Endodermal cell (in vitro differentiated cells): ENCODE data around the gene OMP. TPM values are rescaled to one million over a fixed set of nuclear protein-coding genes. Genes with fewer than 3 reads are reported as not detected.

Experiments used
- DNase-seq: peaks from one replicate; pipeline ENCODE4 v3.0.0-alpha.2; 2017
- H3K27ac ChIP-seq: 2 replicates; pipeline ENCODE4 v1.5.1; 2013; ENCODE audit warnings: mild to moderate bottlenecking, low read depth, low read length, moderate library complexity
- H3K27me3 ChIP-seq: 2 replicates; pipeline ENCODE4 v1.6.1; 2013; ENCODE audit warnings: mild to moderate bottlenecking, low read length, moderate library complexity; ENCODE audit not compliant: insufficient read depth, control insufficient read depth, poor library complexity, severe bottlenecking
- H3K36me3 ChIP-seq: 2 replicates; pipeline ENCODE4 v1.7.0; 2013; ENCODE audit warnings: mild to moderate bottlenecking, low read length, moderate library complexity; ENCODE audit not compliant: control insufficient read depth, insufficient read depth
- H3K4me1 ChIP-seq: one replicate; pipeline ENCODE4 v1.7.0; 2013; ENCODE audit warnings: low read length; ENCODE audit not compliant: control insufficient read depth, insufficient read depth
- H3K4me3 ChIP-seq: 2 replicates; pipeline ENCODE4 v1.5.1; 2013; ENCODE audit warnings: mild to moderate bottlenecking, low read length, moderate library complexity
- H3K9ac ChIP-seq: 2 replicates; pipeline ENCODE4 v1.6.1; 2013; ENCODE audit warnings: mild to moderate bottlenecking, low read length, moderate library complexity; ENCODE audit not compliant: poor library complexity, severe bottlenecking; ENCODE audit errors: extremely low read depth
- H3K9me3 ChIP-seq: 2 replicates; pipeline ENCODE4 v1.6.1; 2013; ENCODE audit warnings: mild to moderate bottlenecking, low read length, moderate library complexity; ENCODE audit not compliant: control insufficient read depth
- H3K27ac Mint-ChIP-seq: 2 replicates; pipeline ENCODE4 v1.8.0; 2020; ENCODE audit warnings: mixed read lengths
- H3K27me3 Mint-ChIP-seq: 2 replicates; pipeline ENCODE4 v1.8.0; 2021; ENCODE audit warnings: mild to moderate bottlenecking, mixed read lengths; ENCODE audit not compliant: insufficient read depth
- H3K36me3 Mint-ChIP-seq: 2 replicates; pipeline ENCODE4 v1.8.0; 2020; ENCODE audit warnings: low read depth, mixed read lengths
- H3K4me1 Mint-ChIP-seq: 2 replicates; pipeline ENCODE4 v1.8.0; 2020; ENCODE audit warnings: mixed read lengths
- H3K4me3 Mint-ChIP-seq: 2 replicates; pipeline ENCODE4 v1.8.0; 2020; ENCODE audit warnings: mild to moderate bottlenecking, moderate library complexity, mixed read lengths
- H3K9me3 Mint-ChIP-seq: 2 replicates; pipeline ENCODE4 v1.8.0; 2020; ENCODE audit warnings: mild to moderate bottlenecking, mixed read lengths
- WGBS, 2 experiments: methylation state at CpG; one replicate each; pipeline versions ENCODE4 v1.1.5 to v1.1.7; 2013; ENCODE audit warnings: missing lambda C conversion rate in 2 of 2, mixed read lengths in 1 of 2; ENCODE audit not compliant: insufficient coverage in 1 of 2, insufficient read length in 1 of 2; 5-methylcytosine and 5-hydroxymethylcytosine counted together
- total RNA-seq, 2 donors: library from RNA; stranded (reverse); fragmentation: NEBNext Ultra II Directional in 1 of 2; extraction: Animal tissue kit (Norgen Biotek cat#: 25700) in 1 of 2; gene quantifications; 2 replicates in 1 of 2; 3 replicates in 1 of 2; pipeline ENCODE4 v1.2.1, GENCODE V29; 2021
- TF ChIP-seq, protein P1 (sequence below): fragments of 200-600 bp; sonication (generic); conservative IDR thresholded peaks from 2 replicates; pipeline ENCODE4 v1.5.0; 2021; ENCODE audit warnings: antibody characterized with exemption, mild to moderate bottlenecking

Gene OMP
- total RNA-seq, 2 donors from 2014 or later: 1.6 to 1.7 TPM

DNA sequence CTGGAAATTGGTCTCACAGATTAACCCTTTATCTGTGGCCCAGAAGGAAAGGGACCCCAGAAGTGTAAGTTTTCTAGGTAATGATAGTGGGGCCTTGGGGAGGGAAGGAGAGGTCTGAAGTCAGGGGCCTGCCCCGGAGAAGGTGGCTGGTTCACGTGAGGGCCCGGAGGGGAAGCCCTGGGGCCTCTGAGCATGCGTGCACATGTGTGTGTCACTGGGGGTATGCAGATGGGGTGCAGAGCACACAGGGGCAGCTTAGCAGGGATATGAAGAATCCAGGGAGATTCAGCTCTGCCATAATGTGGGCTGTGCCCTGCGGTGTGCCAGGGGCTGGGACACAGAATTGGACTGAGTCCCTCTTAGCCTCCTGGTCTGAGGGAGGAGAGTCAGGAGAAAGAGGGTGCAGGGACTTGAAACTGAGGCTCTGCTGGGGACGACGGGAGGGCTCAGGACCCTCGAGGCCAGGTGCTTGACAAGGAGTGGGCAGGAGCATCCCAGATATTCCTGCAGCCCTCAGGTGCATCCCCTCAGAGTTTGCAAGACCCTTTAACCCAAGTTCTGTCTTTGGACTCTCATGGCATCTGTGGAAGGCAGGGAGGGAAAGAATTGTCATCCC lies 40.9 kb downstream of the OMP start:
- no peak for DNase-seq
- Histone ChIP-seq H3K4me1 (no peaks in the 10 kb centered on the region), H3K27me3 (peaks cover 13% of the 10 kb centered on the region), H3K9me3 (no peaks in the 10 kb centered on the region), H3K27ac (no peak overlapping the region), H3K9ac (no peak overlapping the region), H3K36me3 (no peaks in the 10 kb centered on the region), H3K4me3 (no peak overlapping the region)
- peaks cover 13% of the 10 kb centered on the region for H3K4me1 Mint-ChIP-seq
- TF ChIP-seq, protein P1, sequence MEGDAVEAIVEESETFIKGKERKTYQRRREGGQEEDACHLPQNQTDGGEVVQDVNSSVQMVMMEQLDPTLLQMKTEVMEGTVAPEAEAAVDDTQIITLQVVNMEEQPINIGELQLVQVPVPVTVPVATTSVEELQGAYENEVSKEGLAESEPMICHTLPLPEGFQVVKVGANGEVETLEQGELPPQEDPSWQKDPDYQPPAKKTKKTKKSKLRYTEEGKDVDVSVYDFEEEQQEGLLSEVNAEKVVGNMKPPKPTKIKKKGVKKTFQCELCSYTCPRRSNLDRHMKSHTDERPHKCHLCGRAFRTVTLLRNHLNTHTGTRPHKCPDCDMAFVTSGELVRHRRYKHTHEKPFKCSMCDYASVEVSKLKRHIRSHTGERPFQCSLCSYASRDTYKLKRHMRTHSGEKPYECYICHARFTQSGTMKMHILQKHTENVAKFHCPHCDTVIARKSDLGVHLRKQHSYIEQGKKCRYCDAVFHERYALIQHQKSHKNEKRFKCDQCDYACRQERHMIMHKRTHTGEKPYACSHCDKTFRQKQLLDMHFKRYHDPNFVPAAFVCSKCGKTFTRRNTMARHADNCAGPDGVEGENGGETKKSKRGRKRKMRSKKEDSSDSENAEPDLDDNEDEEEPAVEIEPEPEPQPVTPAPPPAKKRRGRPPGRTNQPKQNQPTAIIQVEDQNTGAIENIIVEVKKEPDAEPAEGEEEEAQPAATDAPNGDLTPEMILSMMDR: no peak
- WGBS, 2 experiments: 86 to 98% methylated on average over 6 to 8 of the region's 8 CpGs
- H3K27ac Mint-ChIP-seq: no peak overlapping the region
- no peaks in the 10 kb centered on the region for H3K9me3 Mint-ChIP-seq
- H3K27me3 Mint-ChIP-seq: peaks cover 22% of the 10 kb centered on the region
- H3K4me3 Mint-ChIP-seq: no peak overlapping the region
- no peaks in the 10 kb centered on the region for H3K36me3 Mint-ChIP-seq

- Histone ChIP-seq H3K27ac (no peak overlapping the region), H3K27me3 (peaks cover 13% of the 10 kb centered on the region), H3K9me3 (no peaks in the 10 kb centered on the region), H3K4me1 (no peaks in the 10 kb centered on the region), H3K9ac (no peak overlapping the region), H3K4me3 (no peak overlapping the region), H3K36me3 (no peaks in the 10 kb centered on the region)
- no peaks in the 10 kb centered on the region for H3K36me3 Mint-ChIP-seq
- 83 to 100% methylated on average over 1 to 9 of the region's 9 CpGs for WGBS, 2 experiments
- TF ChIP-seq, protein P1: no peak
- DNase-seq: no peak
- H3K27me3 Mint-ChIP-seq: peaks cover 23% of the 10 kb centered on the region
- H3K27ac Mint-ChIP-seq: no peak overlapping the region
- no peak overlapping the region for H3K4me3 Mint-ChIP-seq
- no peaks in the 10 kb centered on the region for H3K9me3 Mint-ChIP-seq
- H3K4me1 Mint-ChIP-seq: peaks cover 13% of the 10 kb centered on the region
These were observed 41.7 kb downstream of the OMP start for GRCh38 chr11:77144196-77144856.

DNA sequence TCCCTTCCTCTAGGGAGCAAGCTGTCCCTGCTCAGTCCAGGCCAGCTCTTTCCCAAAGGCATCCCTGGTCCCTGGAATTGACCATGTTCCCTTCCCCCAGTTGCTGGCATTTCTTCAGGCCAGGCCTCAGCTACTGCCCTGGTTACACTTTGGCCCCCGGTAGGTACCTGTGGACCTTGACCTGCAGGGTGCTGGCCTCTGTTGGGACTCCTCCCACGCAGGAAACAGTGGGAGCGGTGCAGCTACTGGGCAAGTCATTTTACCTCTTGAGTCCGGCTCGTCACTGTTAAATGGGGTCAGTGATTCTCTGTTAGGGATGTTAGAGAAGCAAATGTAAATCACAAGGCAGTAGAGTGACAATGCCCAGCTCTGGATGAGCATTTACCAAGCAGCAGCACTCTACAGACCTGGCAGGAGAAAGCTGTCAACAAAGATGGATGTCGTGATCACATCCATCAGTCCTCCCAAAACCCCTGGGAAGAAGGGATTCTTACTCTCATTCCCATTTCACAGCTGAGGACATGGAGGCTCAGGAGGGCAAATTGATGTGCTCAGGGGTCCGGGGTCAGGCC lies 42.3 kb downstream of the OMP start:
- Mint-ChIP-seq H3K9me3 (no peaks in the 10 kb centered on the region), H3K4me1 (peaks cover 9% of the 10 kb centered on the region), H3K27me3 (peaks cover 25% of the 10 kb centered on the region), H3K27ac (no peak overlapping the region), H3K4me3 (no peak overlapping the region), H3K36me3 (no peaks in the 10 kb centered on the region)
- Histone ChIP-seq H3K9me3 (no peaks in the 10 kb centered on the region), H3K4me1 (no peaks in the 10 kb centered on the region), H3K4me3 (no peak overlapping the region), H3K36me3 (no peaks in the 10 kb centered on the region), H3K27me3 (peaks cover 13% of the 10 kb centered on the region), H3K27ac (no peak overlapping the region), H3K9ac (no peak overlapping the region)
- TF ChIP-seq, protein P1: no peak
- WGBS, 2 experiments: 86 to 90% methylated on average over 4 to 7 of the region's 7 CpGs
- no peak for DNase-seq
